HG02981 (cell line): ENCODE data around the gene DLGAP1.

ENCODE experiments used
- ATAC-seq: cut with Tn5 transposase; IDR thresholded peaks from one replicate; pipeline ENCODE4 v1.9.1; 2021; ENCODE audit warnings: mild to moderate bottlenecking, moderate library complexity; ENCODE audit not compliant: unreplicated experiment

DLGAP1 gene

DNA sequence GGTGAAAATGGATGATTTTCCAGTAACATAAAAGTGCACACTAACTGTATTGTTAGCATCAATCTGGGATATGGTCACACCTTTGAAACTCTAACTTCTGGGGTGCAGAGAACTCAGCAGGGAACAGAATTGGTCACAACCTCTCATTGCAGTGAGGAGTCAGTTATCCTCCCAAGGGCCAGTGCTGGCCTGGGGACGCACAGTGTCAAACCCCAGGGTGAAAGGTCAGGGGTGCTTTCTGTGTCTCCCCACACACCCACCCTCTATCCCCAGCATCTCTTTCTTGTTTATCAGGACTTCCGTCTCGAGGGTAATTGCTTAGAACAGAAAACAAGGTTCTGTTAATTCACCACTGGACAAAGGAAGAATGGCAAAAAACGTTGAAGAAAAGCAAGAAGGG is 208.7 kb downstream of the DLGAP1 start:
- ATAC-seq, result no peak

- no peak for ATAC-seq
Observed at GRCh38 chr18:4245456-4245855, 209.7 kb downstream of the DLGAP1 start.

DNA sequence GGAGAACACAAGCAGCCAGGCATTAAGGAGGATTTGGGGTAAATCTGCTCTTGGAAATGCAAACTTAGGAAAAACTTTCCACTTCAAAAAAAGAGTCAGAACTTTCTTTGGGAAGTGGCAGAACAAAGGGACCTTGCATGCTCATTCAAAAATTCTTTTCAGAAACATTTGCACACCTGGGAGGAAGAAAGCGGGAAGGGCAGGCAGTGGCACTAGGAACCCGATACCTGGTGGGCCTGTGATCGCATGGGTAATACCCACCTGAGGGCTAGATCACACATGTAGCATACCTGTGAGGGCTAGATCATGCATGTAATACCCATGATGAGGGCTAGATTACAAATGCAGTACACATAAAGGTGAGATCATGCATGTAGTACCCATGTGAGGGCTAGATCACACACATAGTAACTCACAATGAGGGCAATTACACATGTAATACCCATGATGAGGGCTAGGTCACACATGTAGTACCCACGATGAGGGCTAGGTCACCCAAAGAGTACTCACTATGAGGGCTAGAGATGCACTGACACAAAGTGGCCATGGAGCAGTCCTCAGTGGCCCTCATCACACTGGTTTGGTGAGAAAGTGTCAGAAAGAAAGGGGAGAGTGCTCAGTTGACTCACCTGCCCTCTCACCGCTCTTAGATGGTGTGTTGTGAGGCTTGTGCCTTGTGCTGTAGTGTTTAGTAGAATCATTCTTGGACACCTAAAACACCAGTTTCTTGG is 212.5 kb downstream of the DLGAP1 start:
- no peak for ATAC-seq

GRCh38 chr18:4241090-4241617 is 214.0 kb downstream of the DLGAP1 start:
- no peak for ATAC-seq

DNA sequence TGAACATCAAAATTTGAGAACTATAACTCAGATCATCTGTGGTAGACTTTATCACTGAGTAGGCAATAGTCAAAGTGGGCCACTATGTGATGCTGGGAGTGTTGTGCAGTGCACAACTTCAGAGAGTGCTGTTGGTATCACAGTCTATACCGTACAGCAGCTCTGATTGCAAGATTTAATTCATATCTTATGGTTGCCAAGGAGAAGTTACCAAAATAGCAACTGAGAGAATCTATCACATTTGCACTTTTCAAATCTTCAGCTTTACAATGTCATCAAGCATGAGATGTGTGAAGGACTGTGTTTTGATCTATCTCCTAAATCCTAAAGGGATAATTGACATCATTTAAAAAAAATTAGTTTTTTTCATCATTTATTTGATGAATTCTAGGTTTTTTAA is 216.1 kb downstream of the DLGAP1 start:
- ATAC-seq, result no peak

DNA sequence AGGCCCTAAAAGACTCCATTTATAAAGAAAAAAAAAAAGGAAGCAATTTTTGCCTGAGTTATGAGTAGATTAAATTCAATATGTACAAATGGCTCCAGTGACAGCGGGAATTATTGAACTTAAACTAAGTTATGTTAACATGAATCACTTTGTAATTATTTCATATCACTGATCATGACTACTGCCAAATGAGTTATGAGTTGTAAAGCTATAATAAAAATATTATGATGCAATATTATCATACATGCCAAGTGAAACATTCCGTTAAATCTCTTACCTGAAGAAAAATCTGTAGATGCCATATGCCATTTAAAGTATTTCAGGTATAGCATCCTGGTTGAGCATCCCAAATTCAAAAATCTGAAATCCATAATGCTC is 217.5 kb downstream of the DLGAP1 start:
- no peak for ATAC-seq

DNA sequence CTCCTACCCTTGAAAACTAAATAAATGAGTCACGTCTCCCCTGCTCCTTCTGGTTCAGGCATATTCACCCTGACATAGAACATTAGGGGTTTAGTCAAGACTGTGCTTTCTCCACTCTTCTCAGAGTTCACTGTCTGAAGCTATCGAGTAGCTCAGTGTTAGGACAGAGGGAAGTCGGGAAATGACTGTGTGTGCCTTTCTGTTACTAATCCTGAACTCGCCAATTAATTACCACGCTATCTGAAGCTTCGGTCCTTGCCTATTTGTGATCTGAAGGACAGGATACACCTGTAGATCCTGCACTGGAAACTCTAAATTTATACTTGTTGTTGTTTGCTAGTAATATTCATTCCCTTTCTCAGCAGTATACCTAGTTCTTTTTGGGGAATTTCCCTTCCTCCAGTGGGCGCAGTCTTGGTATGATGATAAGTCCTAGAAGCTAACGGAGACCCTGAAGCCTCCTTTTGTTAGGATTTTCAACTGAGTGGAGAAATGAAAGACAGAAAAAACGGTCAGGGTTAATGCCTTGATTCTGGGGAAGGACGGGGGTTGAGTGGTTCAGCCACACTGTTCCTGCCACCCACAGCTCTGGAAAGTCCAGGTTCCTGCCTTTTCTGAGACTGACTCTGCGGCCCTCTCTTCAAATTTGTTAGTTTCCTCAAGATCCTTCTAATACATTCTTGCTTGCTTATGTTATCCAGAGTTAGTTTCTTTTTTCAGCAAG is 218.0 kb downstream of the DLGAP1 start:
- ATAC-seq, result no peak

DNA sequence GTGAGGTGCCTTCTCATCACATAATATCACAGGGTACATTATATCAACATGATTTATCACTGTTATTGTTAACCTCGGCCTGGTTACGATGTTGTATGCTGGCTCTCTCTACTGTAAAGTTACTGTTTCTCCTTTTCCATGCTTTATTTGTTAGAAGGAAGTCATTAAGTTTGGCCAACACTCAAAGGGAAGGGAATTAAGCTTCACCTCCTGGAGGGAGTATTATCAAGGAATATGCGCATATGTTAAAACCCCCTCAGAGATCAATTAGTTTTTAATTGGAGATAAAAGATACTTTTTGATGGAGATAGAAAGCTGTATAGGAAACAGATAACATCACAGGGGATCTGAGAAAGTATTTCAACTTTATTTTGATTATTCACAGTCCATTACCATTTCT is 221.6 kb downstream of the DLGAP1 start:
- no peak for ATAC-seq

GRCh38 chr18:4232656-4233055 is 222.5 kb downstream of the DLGAP1 start:
- no peak for ATAC-seq

- ATAC-seq, result no peak
Observed at GRCh38 chr18:4231260-4231659, 223.8 kb downstream of the DLGAP1 start.

DNA sequence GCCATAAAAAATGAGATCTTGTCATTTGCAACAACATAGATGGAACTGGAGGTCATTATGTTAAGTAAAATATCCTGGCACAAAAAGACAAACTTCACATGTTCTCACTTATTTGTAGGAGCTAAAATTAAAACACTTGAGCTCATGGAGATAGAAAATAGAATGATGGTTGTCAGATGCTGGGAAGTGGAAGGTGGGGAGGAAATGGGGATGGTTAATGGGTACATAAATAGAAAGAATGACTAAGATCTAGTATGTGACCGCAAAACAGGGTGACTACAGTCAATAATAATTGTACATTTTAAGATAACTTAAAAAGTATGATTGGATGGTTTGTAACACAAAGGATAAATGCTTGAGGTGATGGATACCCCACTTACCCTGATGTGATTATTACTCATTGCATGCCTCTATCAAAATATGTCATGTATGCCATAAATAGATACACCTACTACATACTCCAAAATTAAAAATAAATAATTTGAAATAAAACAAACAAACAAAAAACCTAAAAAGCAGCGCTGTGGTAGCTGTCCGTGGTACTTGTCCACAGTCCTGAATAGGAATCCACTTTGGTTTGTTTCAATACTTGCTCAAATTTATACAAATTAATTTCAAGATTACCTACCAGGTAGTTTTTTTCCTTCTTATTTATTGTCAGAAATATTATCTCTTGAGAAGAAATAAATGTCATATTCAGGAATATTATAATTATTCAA is 224.5 kb downstream of the DLGAP1 start:
- no peak for ATAC-seq

- ATAC-seq, result no peak
Observed at GRCh38 chr18:4224031-4224704, 230.9 kb downstream of the DLGAP1 start.

DNA sequence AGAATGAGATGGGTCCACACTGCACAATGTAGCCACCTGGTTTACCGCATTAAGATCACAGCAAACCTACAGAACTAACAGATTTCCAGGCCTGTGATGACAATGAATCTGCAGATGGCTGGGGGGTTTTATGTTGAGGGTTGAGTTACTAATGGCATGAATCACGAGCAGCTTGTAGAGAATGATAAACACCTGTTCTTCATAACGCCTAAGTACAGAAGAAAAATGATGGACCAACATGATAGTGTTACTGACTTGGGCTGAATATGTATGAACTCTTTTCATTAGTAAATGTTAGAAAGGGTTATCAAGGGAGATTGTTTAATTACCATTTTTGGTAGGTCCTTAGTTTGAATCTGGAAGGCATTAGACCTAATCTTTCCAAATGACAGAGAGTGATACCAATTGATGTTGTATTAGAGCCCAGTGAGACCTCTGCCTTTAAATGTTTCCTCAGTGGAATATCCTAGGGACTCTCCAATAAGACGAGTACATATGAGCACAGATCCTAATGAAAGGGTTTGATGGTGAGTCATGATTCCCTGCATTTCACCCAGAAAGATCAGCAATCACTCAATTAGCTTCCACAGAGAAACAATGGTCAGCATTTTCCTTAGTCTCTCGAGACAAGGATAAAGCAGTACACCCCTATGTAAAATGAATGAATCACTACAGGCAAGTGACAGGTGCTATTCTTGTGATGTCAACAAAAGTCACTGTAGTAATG is 243.8 kb downstream of the DLGAP1 start:
- no peak for ATAC-seq

DNA sequence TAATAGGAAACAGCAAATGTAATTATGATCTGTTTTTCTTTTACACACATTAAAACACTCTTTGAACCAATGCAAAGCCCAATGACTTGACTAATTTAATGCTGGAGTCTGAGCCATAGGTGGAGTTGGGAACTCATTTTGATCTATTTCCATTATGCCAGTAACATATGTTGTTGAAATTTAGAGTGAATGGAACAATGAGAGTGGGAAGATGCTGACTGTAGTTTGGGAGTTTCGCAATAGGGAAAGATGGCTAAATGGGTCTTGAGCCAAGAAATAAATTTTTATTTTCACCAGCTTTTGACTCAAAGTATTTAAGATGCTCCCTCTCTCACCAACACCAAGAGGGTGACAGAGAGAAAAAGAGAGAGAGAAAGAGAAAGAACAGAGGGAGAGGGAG is 246.7 kb downstream of the DLGAP1 start:
- ATAC-seq, result no peak

DNA sequence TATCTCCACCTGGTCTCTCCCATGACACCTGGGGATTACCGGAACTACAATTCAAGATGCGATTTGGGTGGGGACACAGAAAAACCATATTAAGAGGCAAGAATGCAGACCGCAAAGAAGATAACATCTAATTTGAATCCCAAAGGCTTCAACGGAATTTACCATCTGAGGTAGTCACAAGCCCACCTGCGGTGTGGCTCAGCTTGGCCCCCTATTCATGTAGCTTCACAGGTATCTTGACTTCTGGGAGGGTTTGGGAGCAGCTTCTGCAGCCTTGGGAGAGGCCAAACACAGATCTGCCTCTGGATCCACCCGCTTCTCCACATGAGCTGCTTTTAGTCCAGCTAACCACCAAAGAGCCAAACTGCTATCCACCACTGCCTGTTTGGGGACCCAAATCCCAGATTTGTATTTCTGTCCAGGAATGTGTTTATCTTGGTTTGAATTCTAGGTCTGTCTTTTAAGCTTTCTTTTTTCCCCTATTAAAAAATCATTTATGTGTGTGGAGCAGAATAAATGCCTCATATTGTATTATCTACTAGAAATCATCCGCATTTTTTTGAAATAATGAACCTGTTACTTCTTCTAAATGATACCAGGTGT is 247.6 kb downstream of the DLGAP1 start:
- no peak for ATAC-seq

- ATAC-seq, result no peak
Observed at GRCh38 chr18:4204438-4204720, 250.7 kb downstream of the DLGAP1 start.

GRCh38 chr18:4203568-4204437 is 251.3 kb downstream of the DLGAP1 start:
- no peak for ATAC-seq

- ATAC-seq, result no peak
Observed at GRCh38 chr18:4200399-4200798, 254.7 kb downstream of the DLGAP1 start.

- ATAC-seq, result no peak
Observed at GRCh38 chr18:4198956-4199355, 256.2 kb downstream of the DLGAP1 start.
